GM11168 (cell line): ENCODE data around the gene MAGEC2.

Experiments
- in situ Hi-C: fragments of 300-500 bp; cut with MboI; formaldehyde crosslinking; loops from one replicate; pipeline ENCODE4 v1.12.0; 2022; ENCODE audit warnings: low sequenced_read_pairs; ENCODE audit not compliant: unreplicated experiment

The MAGEC2 gene

GRCh38 chrX:142204522-142205433, at the start of gene MAGEC2:
TSS of gene MAGEC2 (minus strand) at chrX:142205290. CDS start at chrX:142203987, 1,303 bp downstream.
- in situ Hi-C loops = no loop called here

- in situ Hi-C loops = no loop called here
Measured at GRCh38 chrX:142251680-142252079, 46.6 kb upstream of the MAGEC2 start.

- in situ Hi-C loops = no loop called here
Measured at GRCh38 chrX:142251202-142251601, 46.1 kb upstream of the MAGEC2 start.

GRCh38 chrX:142250502-142250901, 45.4 kb upstream of the MAGEC2 start:
- in situ Hi-C loops = no loop called here

GRCh38 chrX:142249721-142250120, 44.6 kb upstream of the MAGEC2 start:
- in situ Hi-C loops = no loop called here

GRCh38 chrX:142244568-142244967, 39.5 kb upstream of the MAGEC2 start:
- in situ Hi-C loops = no loop called here

- in situ Hi-C loops = no loop called here
Measured at GRCh38 chrX:142238536-142238935, 33.4 kb upstream of the MAGEC2 start.

- in situ Hi-C loops = no loop called here
Measured at GRCh38 chrX:142233400-142233799, 28.3 kb upstream of the MAGEC2 start.

- in situ Hi-C loops = no loop called here
Measured at GRCh38 chrX:142214081-142214480, 9.0 kb upstream of the MAGEC2 start.

GRCh38 chrX:142201113-142201512, 4.0 kb downstream of the MAGEC2 start:
- in situ Hi-C loops = no loop called here

GRCh38 chrX:142186103-142186502, 19.0 kb downstream of the MAGEC2 start:
- in situ Hi-C loops = no loop called here

- in situ Hi-C loops = no loop called here
Measured at GRCh38 chrX:142184756-142185602, 20.1 kb downstream of the MAGEC2 start.

- in situ Hi-C loops = no loop called here
Measured at GRCh38 chrX:142156567-142156966, 48.5 kb downstream of the MAGEC2 start.
